ENCODE results near the gene SPINK8. TPM values are rescaled to one million over a fixed set of nuclear protein-coding genes. Genes with fewer than 3 reads are reported as not detected.

The SPINK8 gene
- not detected in 2 replicates for total RNA-seq (ENCODE audit: low replicate concordance)

DNA sequence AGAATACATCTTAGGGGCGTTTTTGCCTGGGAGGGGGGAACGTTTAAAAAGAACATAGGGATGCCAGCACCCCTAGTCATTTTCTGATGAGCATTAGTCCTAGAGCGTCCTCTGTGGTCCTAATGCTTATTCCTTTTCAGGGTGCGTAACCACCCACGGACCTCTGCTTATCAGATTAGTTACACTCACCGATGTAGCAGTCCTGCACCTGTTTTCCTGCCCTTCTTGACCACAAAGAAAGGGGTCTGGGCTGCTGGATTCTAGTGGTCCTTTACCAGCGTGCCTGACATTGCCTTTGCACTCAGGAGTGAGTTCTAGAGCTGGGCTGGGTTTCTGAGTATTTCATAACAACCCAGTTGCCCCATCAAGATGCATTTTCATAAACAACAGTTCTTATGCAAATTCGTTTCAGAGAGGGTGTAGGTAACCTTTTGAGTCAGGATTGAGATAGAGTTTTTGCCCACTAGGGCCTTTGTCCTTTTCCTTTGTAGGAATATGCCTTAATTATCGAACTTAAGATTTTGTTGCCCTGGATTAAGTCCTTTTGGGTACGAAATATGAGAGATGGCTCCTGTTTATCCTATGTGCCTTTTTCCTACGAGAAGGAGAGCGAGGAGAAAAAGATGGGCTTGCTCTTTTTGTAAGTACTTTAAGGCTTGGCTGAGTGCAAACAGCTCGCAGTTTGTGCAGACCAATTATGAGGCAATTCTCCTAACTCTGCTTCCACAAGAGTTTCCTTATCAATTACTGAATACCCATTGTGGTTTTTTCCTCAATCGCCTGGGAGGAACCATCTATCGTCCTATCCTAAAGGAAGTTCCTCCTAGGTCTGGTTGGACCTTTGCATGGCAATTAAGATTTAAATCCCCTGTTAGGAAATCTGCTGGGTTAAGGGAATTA is at the start of gene SPINK8:
SPINK8 (minus strand) TSS at position 316 of the 900 bp plus-strand sequence. CDS start 5,320 bp downstream, outside the sequence.

GRCh38 chr3:48371651-48372376 is 38.4 kb upstream of the SPINK8 start, which contains the start of gene FBXW12:
Gene FBXW12 (plus strand): TSS chr3:48372219. CDS start chr3:48372768, 549 bp downstream.

GRCh38 chr3:48301020-48301799 is 32.3 kb downstream of the SPINK8 start, which contains the start of gene NME6:
Gene NME6 (minus strand): TSS chr3:48301367.

Other genes with a start within 250 kb of the SPINK8 start
- gene CDC25A, start 145.2 kb downstream of the SPINK8 start, total RNA-seq (ENCODE audit: low replicate concordance): 0.47 and 3.2 TPM in 2 replicates
- not detected in 2 replicates for gene CAMP, start 110.2 kb downstream of the SPINK8 start, total RNA-seq (ENCODE audit: low replicate concordance)
- 2.2 and 6.2 TPM in 2 replicates for gene ZNF589, start 92.6 kb downstream of the SPINK8 start, total RNA-seq (ENCODE audit: low replicate concordance)
- 18.4 and 19.5 TPM in 2 replicates for gene NME6, start 32.3 kb downstream of the SPINK8 start, total RNA-seq (ENCODE audit: low replicate concordance)
- gene FBXW12, start 38.6 kb upstream of the SPINK8 start, total RNA-seq (ENCODE audit: low replicate concordance): 0.08 TPM in 1 of 2 replicates, not detected in the other
- 14.3 and 44.0 TPM in 2 replicates for gene PLXNB1, start 96.4 kb upstream of the SPINK8 start, total RNA-seq (ENCODE audit: low replicate concordance)
- 20.8 and 28.3 TPM in 2 replicates for gene CCDC51, start 106.5 kb upstream of the SPINK8 start, total RNA-seq (ENCODE audit: low replicate concordance)
- 106 and 447 TPM in 2 replicates for gene TMA7, start 106.6 kb upstream of the SPINK8 start, total RNA-seq (ENCODE audit: low replicate concordance)
- gene ATRIP, start 113.1 kb upstream of the SPINK8 start, total RNA-seq (ENCODE audit: low replicate concordance): 4.2 and 5.7 TPM in 2 replicates
- 88.9 and 137 TPM in 2 replicates for gene SHISA5, start 170.5 kb upstream of the SPINK8 start, total RNA-seq (ENCODE audit: low replicate concordance)
- 4.3 and 17.1 TPM in 2 replicates for gene PFKFB4, start 223.1 kb upstream of the SPINK8 start, total RNA-seq (ENCODE audit: low replicate concordance)
- gene UCN2, start 230.1 kb upstream of the SPINK8 start, total RNA-seq (ENCODE audit: low replicate concordance): under 0.01 and 0.68 TPM in 2 replicates